IMR-90 (cell line): ENCODE data around the gene QSER1. TPM values are rescaled to one million over a fixed set of nuclear protein-coding genes. Genes with fewer than 3 reads are reported as not detected.

ENCODE experiments used
- ATAC-seq: fragments of 200-7000 bp; cut with Tn5 transposase; 2 replicates; pipeline ENCODE4 v1.9.1; 2020; ENCODE audit warnings: low read depth, mild to moderate bottlenecking, moderate library complexity
- BruUV-seq: library from RNA; stranded (reverse); fragments of 400-500 nt; replicated peaks from 2 replicates; lab custom pipeline; 2021; lab: Mats Ljungman, UMichigan
- CTCF ChIA-PET: fragments of 300-600 bp; formaldehyde crosslinking; extraction: SDS; loops from one replicate; lab custom pipeline; 2021; ENCODE audit warnings: antibody characterized with exemption; lab: Yijun Ruan, JAX
- POLR2A ChIA-PET: fragments of 300-600 bp; sonication (Branson Sonifier 250); formaldehyde crosslinking; loops from one replicate; lab custom pipeline; 2022; ENCODE audit warnings: antibody characterized with exemption; ENCODE audit not compliant: unreplicated experiment; lab: Charles Lee
- DNase-seq: peaks from one replicate; pipeline ENCODE4 v3.0.0; 2013
- H2AFZ ChIP-seq: replicated peaks from 2 replicates; pipeline ENCODE3; 2013; ENCODE audit warnings: low read length, mild to moderate bottlenecking; ENCODE audit not compliant: poor library complexity
- H2AK5ac ChIP-seq: 2 replicates; pipeline ENCODE4 v1.6.1; 2013; ENCODE audit warnings: low read depth, low read length, inconsistent platforms
- H2AK9ac ChIP-seq: replicated peaks from 2 replicates; pipeline ENCODE3; 2013; ENCODE audit warnings: mild to moderate bottlenecking, low read depth, low read length, moderate library complexity; ENCODE audit not compliant: poor library complexity
- H2BK120ac ChIP-seq: 2 replicates; pipeline ENCODE4 v1.6.1; 2013; ENCODE audit warnings: low read depth, low read length, inconsistent platforms
- H2BK15ac ChIP-seq: 3 replicates; pipeline ENCODE4 v1.6.1; 2013; ENCODE audit warnings: low read depth, low read length, inconsistent platforms
- H2BK20ac ChIP-seq: 2 replicates; pipeline ENCODE4 v1.6.1; 2013; ENCODE audit warnings: low read depth, mild to moderate bottlenecking, inconsistent platforms, low read length, moderate library complexity
- H2BK5ac ChIP-seq: 2 replicates; pipeline ENCODE4 v1.6.1; 2013; ENCODE audit warnings: mild to moderate bottlenecking, low read depth, low read length, inconsistent platforms; ENCODE audit not compliant: poor library complexity, severe bottlenecking
- H3K14ac ChIP-seq: replicated peaks from 2 replicates; pipeline ENCODE4 v1.6.1; 2013; ENCODE audit warnings: low read depth, low read length, inconsistent platforms
- H3K18ac ChIP-seq: 2 replicates; pipeline ENCODE4 v1.6.1; 2013; ENCODE audit warnings: low read depth, low read length, control low read depth
- H3K23ac ChIP-seq: 2 replicates; pipeline ENCODE4 v1.6.1; 2013; ENCODE audit warnings: low read depth, low read length, inconsistent platforms
- H3K27ac ChIP-seq: 2 replicates; pipeline ENCODE4 v1.5.1; 2013; ENCODE audit warnings: mild to moderate bottlenecking, control low read depth, low read length; ENCODE audit not compliant: insufficient read depth
- H3K27me3 ChIP-seq: 2 replicates; pipeline ENCODE4 v1.6.1; 2013; ENCODE audit warnings: low read length; ENCODE audit not compliant: control insufficient read depth, insufficient read depth
- H3K36me3 ChIP-seq: 2 replicates; pipeline ENCODE4 v1.6.1; 2013; ENCODE audit warnings: low read length, mixed read lengths; ENCODE audit not compliant: control insufficient read depth, insufficient read depth
- H3K4ac ChIP-seq: 2 replicates; pipeline ENCODE4 v1.6.1; 2013; ENCODE audit warnings: low read depth, low read length, inconsistent platforms
- H3K4me1 ChIP-seq: 2 replicates; pipeline ENCODE4 v1.6.1; 2013; ENCODE audit warnings: low read length, mixed read lengths; ENCODE audit not compliant: control insufficient read depth, insufficient read depth
- H3K4me2 ChIP-seq: 2 replicates; pipeline ENCODE4 v1.6.1; 2013; ENCODE audit warnings: low read depth, mild to moderate bottlenecking, control low read depth, low read length, moderate library complexity
- H3K4me3 ChIP-seq: 2 replicates; pipeline ENCODE4 v1.5.1; 2013; ENCODE audit warnings: low read depth, mild to moderate bottlenecking, control low read depth, low read length, moderate library complexity; ENCODE audit not compliant: insufficient read depth
- H3K56ac ChIP-seq: 2 replicates; pipeline ENCODE4 v1.6.1; 2013; ENCODE audit warnings: low read length, inconsistent platforms; ENCODE audit not compliant: insufficient read depth; ENCODE audit errors: extremely low read depth
- H3K79me1 ChIP-seq, 2 experiments: 2 replicates each; pipeline ENCODE4 v1.6.1; 2013; ENCODE audit warnings: low read length in 2 of 2, inconsistent platforms in 1 of 2, low read depth in 1 of 2
- H3K9ac ChIP-seq: 2 replicates; pipeline ENCODE4 v1.6.1; 2013; ENCODE audit warnings: low read depth, low read length, control low read depth
- H3K9me1 ChIP-seq: 2 replicates; pipeline ENCODE4 v1.6.1; 2013; ENCODE audit warnings: low read length, inconsistent platforms; ENCODE audit not compliant: insufficient read depth
- H3K9me3 ChIP-seq: 2 replicates; pipeline ENCODE4 v1.6.1; 2013; ENCODE audit warnings: low read length; ENCODE audit not compliant: control insufficient read depth, insufficient read depth
- H4K20me1 ChIP-seq: 2 replicates; pipeline ENCODE4 v1.6.1; 2013; ENCODE audit warnings: low read length, inconsistent platforms; ENCODE audit not compliant: insufficient read depth
- H4K5ac ChIP-seq: 2 replicates; pipeline ENCODE4 v1.6.1; 2013; ENCODE audit warnings: mild to moderate bottlenecking, low read depth, low read length, control low read depth
- H4K8ac ChIP-seq, 2 experiments: 2 replicates each; pipeline ENCODE4 v1.6.1; 2013; ENCODE audit warnings: low read depth in 2 of 2, low read length in 2 of 2, control low read depth in 1 of 2, inconsistent platforms in 1 of 2
- H4K91ac ChIP-seq: 2 replicates; pipeline ENCODE4 v1.6.1; 2013; ENCODE audit warnings: low read depth, low read length, inconsistent platforms; ENCODE audit not compliant: insufficient read depth
- SMC3 ChIP-seq: fragments of 150-350 bp; IDR thresholded peaks from 2 replicates; pipeline ENCODE4 v1.6.1; 2016; ENCODE audit warnings: low read depth, mild to moderate bottlenecking, antibody characterized with exemption, low read length, moderate library complexity
- USF2 ChIP-seq: fragments of 150-350 bp; IDR thresholded peaks from 2 replicates; pipeline ENCODE4 v1.6.1; 2017; ENCODE audit warnings: mild to moderate bottlenecking, antibody characterized with exemption, low read length, low read depth
- WGBS, 2 experiments: methylation state at CpG; one replicate each; pipeline versions ENCODE4 v1.1.5 to v1.1.7; 2013; ENCODE audit warnings: missing lambda C conversion rate in 2 of 2; ENCODE audit not compliant: insufficient read length in 1 of 2; ENCODE audit errors: extremely low coverage in 2 of 2; 5-methylcytosine and 5-hydroxymethylcytosine counted together
- dilution Hi-C: fragments of 300-500 bp; cut with HindIII; formaldehyde crosslinking; loops from one replicate; pipeline ENCODE4 v1.14.3; 2018; ENCODE audit warnings: low sequenced_read_pairs; ENCODE audit not compliant: unreplicated experiment
- in situ Hi-C: fragments of 300-500 bp; cut with MboI; formaldehyde crosslinking; loops from 3 replicates; pipeline ENCODE4 v1.14.3; 2019; ENCODE audit warnings: low sequenced_read_pairs, inconsistent platforms, mixed read lengths
- intact Hi-C: fragments of 100-400 bp; cut with micrococcal nuclease; formaldehyde crosslinking; loops from 2 replicates; pipeline ENCODE4 v1.10.0; 2022
- polyA plus RNA-seq, 3 experiments: library from polyadenylated mRNA; depleted of rRNA; stranded (reverse); fragments of >200 nt; gene quantifications; 2 replicates each; pipeline ENCODE4 v1.2.3, GENCODE V29; 2012; ENCODE audit warnings: low replicate concordance in 1 of 3
- total RNA-seq: library from RNA; depleted of rRNA; stranded (reverse); fragments of >200 nt; gene quantifications from 2 replicates; pipeline ENCODE4 v1.2.3, GENCODE V29; 2012

Gene QSER1
- total and polyA plus RNA-seq, 2 of the 4 experiments (the other 2 are of a cell fraction): 5.9 to 15.6 TPM

GRCh38 chr11:32851251-32851650 is 41.4 kb upstream of the QSER1 start:
- no peaks in the 10 kb centered on the region for H3K4me1 ChIP-seq
- no peak overlapping the region for H3K23ac ChIP-seq
- CTCF ChIA-PET: no interaction called here
- H2AFZ ChIP-seq: no peak overlapping the region
- H3K79me1 ChIP-seq: no peaks in the 10 kb centered on the region
- no peaks in the 10 kb centered on the region for H3K9me1 ChIP-seq
- intact Hi-C loops: no loop called here
- H3K18ac ChIP-seq: no peak overlapping the region
- no TSS peak for BruUV-seq
- H3K27ac ChIP-seq: no peak overlapping the region
- WGBS, 2 experiments: no CpG with 5 or more reads among the region's 1 CpG
- H4K8ac ChIP-seq: no peak overlapping the region
- no peak overlapping the region for H3K4me2 ChIP-seq
- no peak overlapping the region for H2BK5ac ChIP-seq
- no peak for DNase-seq
- no peak overlapping the region for H3K4ac ChIP-seq
- no peak overlapping the region for H2BK120ac ChIP-seq
- no peak overlapping the region for H4K5ac ChIP-seq
- in situ Hi-C loops: no loop called here
- no peak overlapping the region for H3K56ac ChIP-seq
- ATAC-seq: no peak
- dilution Hi-C loops: no loop called here
- no peak overlapping the region for H3K4me3 ChIP-seq
- peaks cover 3% of the 10 kb centered on the region for H3K27me3 ChIP-seq
- TF ChIP-seq SMC3 (no peak), USF2 (no peak)
- H2BK15ac ChIP-seq: no peak overlapping the region
- no peak overlapping the region for H3K14ac ChIP-seq
- H2AK9ac ChIP-seq: no peak overlapping the region
- no peak overlapping the region for H2BK20ac ChIP-seq
- no peaks in the 10 kb centered on the region for H3K36me3 ChIP-seq
- H3K9ac ChIP-seq: no peak overlapping the region
- POLR2A ChIA-PET: no interaction called here
- no peak overlapping the region for H4K91ac ChIP-seq
- H3K9me3 ChIP-seq: no peaks in the 10 kb centered on the region
- no peaks in the 10 kb centered on the region for H4K20me1 ChIP-seq
- H2AK5ac ChIP-seq: no peak overlapping the region
